Gastroesophageal sphincter (tissue), 4 donors: ENCODE measurements around the gene SRP68. TPM values are rescaled to one million over a fixed set of nuclear protein-coding genes. Genes with fewer than 3 reads are reported as not detected.

ENCODE experiments used
- ATAC-seq: fragments of 150-250 bp; one replicate; pipeline ENCODE4 v1.9.1; 2016; ENCODE audit warnings: mild to moderate bottlenecking, moderate library complexity
- H3K27ac ChIP-seq, 4 donors: fragments of 200-600 bp; sonication (generic) in 3 of 4; 1 replicate in 3 of 4; 2 replicates in 1 of 4; pipeline ENCODE4 v1.5.1; 2016 to 2019
- H3K27me3 ChIP-seq: fragments of 200-600 bp; sonication (generic); one replicate; pipeline ENCODE4 v1.5.1; 2019
- H3K36me3 ChIP-seq, 2 donors: fragments of 200-600 bp; sonication (generic); one replicate each; pipeline ENCODE4 v1.5.1; 2019; ENCODE audit warnings: control low read depth in 1 of 2
- H3K4me1 ChIP-seq, 3 donors: fragments of 200-600 bp; sonication (generic); 1 replicate in 2 of 3; 2 replicates in 1 of 3; pipeline ENCODE4 v1.5.1; 2016 to 2019; ENCODE audit warnings: control low read depth in 2 of 3
- H3K4me3 ChIP-seq, 2 donors: fragments of 200-600 bp; sonication (generic); one replicate each; pipeline ENCODE4 v1.5.1; 2019; ENCODE audit warnings: mild to moderate bottlenecking in 1 of 2, moderate library complexity in 1 of 2
- H3K9me3 ChIP-seq, 3 donors: fragments of 200-600 bp; sonication (generic); one replicate each; pipeline ENCODE4 v1.5.1; 2017 to 2019; ENCODE audit warnings: control low read depth in 2 of 3
- CTCF ChIP-seq, 4 experiments: fragments of 200-600 bp in 2 of 4; fragments of 450-650 bp in 2 of 4; sonication (generic) in 1 of 4; IDR thresholded peaks; one replicate each; pipeline ENCODE4 v1.5.1; 2017 to 2019; ENCODE audit warnings: antibody characterized with exemption in 4 of 4, mild to moderate bottlenecking in 2 of 4, moderate library complexity in 2 of 4
- EP300 ChIP-seq: sonication (generic); formaldehyde crosslinking; IDR thresholded peaks from one replicate; pipeline ENCODE4 v1.6.1; 2017; ENCODE audit warnings: antibody characterized with exemption, mild to moderate bottlenecking
- POLR2A ChIP-seq, 2 donors: fragments of 450-650 bp; IDR thresholded peaks; one replicate each; pipeline ENCODE4 v1.6.1; 2017; ENCODE audit warnings: antibody characterized with exemption in 2 of 2, mild to moderate bottlenecking in 2 of 2, moderate library complexity in 1 of 2
- POLR2AphosphoS5 ChIP-seq: sonication (generic); formaldehyde crosslinking; IDR thresholded peaks from one replicate; pipeline ENCODE4 v1.6.1; 2017; ENCODE audit warnings: antibody characterized with exemption
- WGBS, 2 donors: methylation state at CpG; one replicate each; pipeline ENCODE4 v1.1.5; 2018; ENCODE audit warnings: low coverage in 1 of 2; 5-methylcytosine and 5-hydroxymethylcytosine counted together
- total RNA-seq, 4 donors: library from RNA; depleted of rRNA; stranded (reverse); fragments of >200 nt; gene quantifications; one replicate each; pipeline ENCODE4 v1.1.0, GENCODE V29; 2016

SRP68 gene
- total RNA-seq, 4 donors from 2014 or later: 43.0 to 63.8 (median 48.7) TPM

GRCh38 chr17:76017481-76018339, 54.6 kb downstream of the SRP68 start:
- H3K9me3 ChIP-seq: no peaks in the 10 kb centered on the region
- no peak overlapping the region for H3K27ac ChIP-seq
- H3K4me1 ChIP-seq: peaks cover 0 to 7% (median 0%) of the 10 kb centered on the region in 3 donors
- no peaks in the 10 kb centered on the region for H3K36me3 ChIP-seq
- peaks cover 23% of the 10 kb centered on the region for H3K27me3 ChIP-seq
- 90% methylated on average over 2 of the region's 21 CpGs; no CpG with 5 or more reads in 1 of the 2 donors for WGBS, 2 donors
- ATAC-seq: no peak
- H3K4me3 ChIP-seq: no peak overlapping the region
- TF ChIP-seq POLR2AphosphoS5 (no peak), EP300 (no peak), POLR2A (IDR thresholded peaks at IDR 0.05) (no peak), CTCF (IDR thresholded peaks at IDR 0.05) (no peak)

DNA sequence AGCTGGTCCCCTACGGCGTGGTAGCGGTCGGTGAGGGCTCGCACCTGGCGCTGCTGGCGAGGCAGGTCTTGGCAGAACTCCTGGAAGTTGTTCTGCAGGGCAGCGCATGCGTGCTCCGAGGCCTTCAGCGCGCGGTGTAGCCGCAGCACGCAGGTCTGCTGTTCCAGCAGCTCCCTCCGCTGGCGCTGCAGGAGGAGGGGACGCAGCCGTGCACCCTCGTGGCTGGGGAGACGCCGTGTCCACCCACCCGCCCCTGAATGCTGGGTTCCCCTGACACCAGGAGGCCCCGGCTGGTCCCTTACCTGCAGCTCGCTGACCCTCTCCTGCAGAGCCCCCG, 57.4 kb downstream of the SRP68 start:
- Histone ChIP-seq H3K27ac (no peak overlapping the region), H3K9me3 (no peaks in the 10 kb centered on the region), H3K4me3 (no peak overlapping the region), H3K36me3 (no peaks in the 10 kb centered on the region), H3K27me3 (peaks cover 7% of the 10 kb centered on the region), H3K4me1 (peaks cover 0 to 7% (median 0%) of the 10 kb centered on the region in 3 donors)
- WGBS, 2 donors: 75% methylated on average over 4 of the region's 26 CpGs; no CpG with 5 or more reads in 1 of the 2 donors
- TF ChIP-seq EP300 (no peak), CTCF (IDR thresholded peaks at IDR 0.05) (no peak), POLR2A (IDR thresholded peaks at IDR 0.05) (no peak), POLR2AphosphoS5 (no peak)
- no peak for ATAC-seq

DNA sequence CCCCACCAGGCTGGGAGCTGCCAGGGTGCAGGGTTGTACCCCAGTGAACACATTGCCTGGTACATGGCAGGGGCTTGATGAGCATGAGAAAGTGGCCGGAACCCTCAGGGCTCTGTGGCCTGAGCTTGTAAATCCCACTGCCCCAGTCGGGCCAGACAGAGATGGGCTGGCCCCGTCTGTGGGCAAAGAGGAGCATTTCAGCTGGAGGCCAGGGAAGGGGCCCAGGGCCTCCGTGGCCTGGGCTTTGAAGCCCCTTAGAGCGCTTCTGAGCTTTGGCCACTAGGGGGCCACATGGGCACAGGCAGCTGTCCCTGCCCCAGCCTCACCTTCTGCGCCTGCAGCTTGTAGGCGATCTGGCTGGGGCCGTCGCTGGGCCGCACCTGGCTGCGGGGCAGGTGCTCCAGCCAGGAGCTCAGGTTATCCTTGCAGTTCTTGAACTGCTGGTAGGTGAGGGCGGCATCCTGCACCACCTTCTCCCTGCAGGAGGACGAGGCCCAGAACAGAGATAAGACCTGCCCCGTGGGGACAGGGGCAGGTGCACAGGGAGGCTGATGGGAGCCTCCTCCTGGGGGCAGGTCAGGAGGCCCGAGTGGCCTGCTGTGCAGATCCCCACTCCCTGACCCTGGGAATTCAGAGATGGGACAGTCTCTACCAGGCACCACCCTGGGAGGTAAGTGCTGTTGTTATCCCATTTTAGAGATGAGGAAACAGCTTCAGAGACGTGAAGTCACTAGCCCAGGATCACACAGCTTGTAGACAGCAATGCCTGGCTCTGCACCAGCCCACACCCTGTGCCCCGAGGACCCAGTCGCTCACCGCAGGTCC, 58.0 kb downstream of the SRP68 start:
- Histone ChIP-seq H3K9me3 (no peaks in the 10 kb centered on the region), H3K4me3 (no peak overlapping the region), H3K4me1 (peaks cover 0 to 7% (median 0%) of the 10 kb centered on the region in 3 donors), H3K27me3 (peaks cover 7% of the 10 kb centered on the region), H3K27ac (no peak overlapping the region), H3K36me3 (no peaks in the 10 kb centered on the region)
- peak; percentile 76 for ATAC-seq
- TF ChIP-seq CTCF (IDR thresholded peaks at IDR 0.05): peak in 3 of 4 experiments; percentile 85 to 96 (median 96)
- no peak for TF ChIP-seq POLR2AphosphoS5
- peak in 1 of 2 donors; percentile 6 for TF ChIP-seq POLR2A (IDR thresholded peaks at IDR 0.05)
- WGBS, 2 donors: 70% methylated on average over 4 of the region's 19 CpGs; no CpG with 5 or more reads in 1 of the 2 donors

- TF ChIP-seq CTCF (IDR thresholded peaks at IDR 0.05) (no peak), POLR2AphosphoS5 (no peak), EP300 (no peak), POLR2A (IDR thresholded peaks at IDR 0.05) (no peak)
- no peak for ATAC-seq
These were observed 58.9 kb downstream of the SRP68 start for GRCh38 chr17:76013377-76013932.

More at GRCh38 chr17:76013377-76013932, 58.9 kb downstream of the SRP68 start:
- peaks cover 0 to 7% (median 0%) of the 10 kb centered on the region in 3 donors for H3K4me1 ChIP-seq
- peaks cover 7% of the 10 kb centered on the region for H3K27me3 ChIP-seq
- H3K27ac ChIP-seq: no peak overlapping the region
- WGBS, 2 donors: 91 to 100% methylated on average over 6 of the region's 15 CpGs
- no peaks in the 10 kb centered on the region for H3K9me3 ChIP-seq
- no peaks in the 10 kb centered on the region for H3K36me3 ChIP-seq
- no peak overlapping the region for H3K4me3 ChIP-seq
